ENCODE data around the gene CFAP70. TPM values are rescaled to one million over a fixed set of nuclear protein-coding genes. Genes with fewer than 3 reads are reported as not detected.

CFAP70 gene
- polyA plus RNA-seq, 1 donor from 2014 or later: 5.8 TPM

DNA sequence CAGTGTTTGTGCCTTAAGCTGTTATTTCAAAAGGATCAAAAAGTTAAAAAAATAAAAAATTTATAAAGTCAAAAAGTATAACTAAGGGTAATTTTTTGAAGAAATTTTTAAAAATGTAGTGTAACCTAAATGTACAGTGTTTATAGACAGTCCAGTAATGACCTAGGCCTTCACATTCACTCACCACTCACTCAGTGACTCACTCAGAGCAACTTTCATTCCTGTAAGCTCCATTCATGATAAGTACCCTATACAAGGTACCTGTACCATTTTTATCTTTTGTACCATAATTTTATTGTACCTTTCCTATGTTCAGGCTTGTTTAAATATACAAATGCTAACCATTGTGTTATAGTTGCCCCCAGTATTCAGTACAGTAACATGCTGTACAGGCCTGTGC, 133.1 kb downstream of the CFAP70 start:
- Histone ChIP-seq H4K20me1 (ENCODE audit: insufficient read depth) (no peaks in the 10 kb centered on the region), H3K9ac (ENCODE audit: low read length) (no peak overlapping the region), H2AFZ (ENCODE audit: low read depth, low read length) (no peak overlapping the region), H3K9me3 (ENCODE audit: low read length) (no peaks in the 10 kb centered on the region), H3F3A (ENCODE audit: insufficient read depth, low read length, poor library complexity, severe bottlenecking) (no peaks in the 10 kb centered on the region), H3K79me2 (replicated peaks; ENCODE audit: insufficient read depth, low read length) (no peaks in the 10 kb centered on the region), H3K36me3 (ENCODE audit: insufficient read depth, low read length) (peaks cover 4% of the 10 kb centered on the region), H3K27ac (ENCODE audit: low read length) (no peak overlapping the region), H3K4me3 (ENCODE audit: low read length) (no peak overlapping the region), H3K9me2 (ENCODE audit: insufficient read depth, low read length) (no peaks in the 10 kb centered on the region), H3K27me3 (ENCODE audit: insufficient read depth, low read depth, low read length) (no peaks in the 10 kb centered on the region), H3K4me2 (ENCODE audit: low read length) (no peak overlapping the region)
- TF ChIP-seq EP300 (conservative IDR thresholded peaks at IDR 0.05; ENCODE audit: poor library complexity, severe bottlenecking) (no peak), SMC3 (conservative IDR thresholded peaks at IDR 0.05; ENCODE audit: poor library complexity) (no peak), RAD21 (conservative IDR thresholded peaks at IDR 0.05) (no peak), TAF1 (IDR thresholded peaks at IDR 0.05; ENCODE audit: low read depth) (no peak), MXI1 (conservative IDR thresholded peaks at IDR 0.05; ENCODE audit: poor library complexity, severe bottlenecking) (no peak), EZH2 (IDR thresholded peaks at IDR 0.05; ENCODE audit: borderline replicate concordance, insufficient read depth, low read length, poor library complexity, severe bottlenecking) (no peak), POLR2AphosphoS5 (IDR thresholded peaks at IDR 0.05) (no peak)
- TF ChIP-seq, protein P1, sequence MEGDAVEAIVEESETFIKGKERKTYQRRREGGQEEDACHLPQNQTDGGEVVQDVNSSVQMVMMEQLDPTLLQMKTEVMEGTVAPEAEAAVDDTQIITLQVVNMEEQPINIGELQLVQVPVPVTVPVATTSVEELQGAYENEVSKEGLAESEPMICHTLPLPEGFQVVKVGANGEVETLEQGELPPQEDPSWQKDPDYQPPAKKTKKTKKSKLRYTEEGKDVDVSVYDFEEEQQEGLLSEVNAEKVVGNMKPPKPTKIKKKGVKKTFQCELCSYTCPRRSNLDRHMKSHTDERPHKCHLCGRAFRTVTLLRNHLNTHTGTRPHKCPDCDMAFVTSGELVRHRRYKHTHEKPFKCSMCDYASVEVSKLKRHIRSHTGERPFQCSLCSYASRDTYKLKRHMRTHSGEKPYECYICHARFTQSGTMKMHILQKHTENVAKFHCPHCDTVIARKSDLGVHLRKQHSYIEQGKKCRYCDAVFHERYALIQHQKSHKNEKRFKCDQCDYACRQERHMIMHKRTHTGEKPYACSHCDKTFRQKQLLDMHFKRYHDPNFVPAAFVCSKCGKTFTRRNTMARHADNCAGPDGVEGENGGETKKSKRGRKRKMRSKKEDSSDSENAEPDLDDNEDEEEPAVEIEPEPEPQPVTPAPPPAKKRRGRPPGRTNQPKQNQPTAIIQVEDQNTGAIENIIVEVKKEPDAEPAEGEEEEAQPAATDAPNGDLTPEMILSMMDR (IDR thresholded peaks at IDR 0.05; ENCODE audit: poor library complexity, severe bottlenecking): no peak
- TF ChIP-seq, protein P2, sequence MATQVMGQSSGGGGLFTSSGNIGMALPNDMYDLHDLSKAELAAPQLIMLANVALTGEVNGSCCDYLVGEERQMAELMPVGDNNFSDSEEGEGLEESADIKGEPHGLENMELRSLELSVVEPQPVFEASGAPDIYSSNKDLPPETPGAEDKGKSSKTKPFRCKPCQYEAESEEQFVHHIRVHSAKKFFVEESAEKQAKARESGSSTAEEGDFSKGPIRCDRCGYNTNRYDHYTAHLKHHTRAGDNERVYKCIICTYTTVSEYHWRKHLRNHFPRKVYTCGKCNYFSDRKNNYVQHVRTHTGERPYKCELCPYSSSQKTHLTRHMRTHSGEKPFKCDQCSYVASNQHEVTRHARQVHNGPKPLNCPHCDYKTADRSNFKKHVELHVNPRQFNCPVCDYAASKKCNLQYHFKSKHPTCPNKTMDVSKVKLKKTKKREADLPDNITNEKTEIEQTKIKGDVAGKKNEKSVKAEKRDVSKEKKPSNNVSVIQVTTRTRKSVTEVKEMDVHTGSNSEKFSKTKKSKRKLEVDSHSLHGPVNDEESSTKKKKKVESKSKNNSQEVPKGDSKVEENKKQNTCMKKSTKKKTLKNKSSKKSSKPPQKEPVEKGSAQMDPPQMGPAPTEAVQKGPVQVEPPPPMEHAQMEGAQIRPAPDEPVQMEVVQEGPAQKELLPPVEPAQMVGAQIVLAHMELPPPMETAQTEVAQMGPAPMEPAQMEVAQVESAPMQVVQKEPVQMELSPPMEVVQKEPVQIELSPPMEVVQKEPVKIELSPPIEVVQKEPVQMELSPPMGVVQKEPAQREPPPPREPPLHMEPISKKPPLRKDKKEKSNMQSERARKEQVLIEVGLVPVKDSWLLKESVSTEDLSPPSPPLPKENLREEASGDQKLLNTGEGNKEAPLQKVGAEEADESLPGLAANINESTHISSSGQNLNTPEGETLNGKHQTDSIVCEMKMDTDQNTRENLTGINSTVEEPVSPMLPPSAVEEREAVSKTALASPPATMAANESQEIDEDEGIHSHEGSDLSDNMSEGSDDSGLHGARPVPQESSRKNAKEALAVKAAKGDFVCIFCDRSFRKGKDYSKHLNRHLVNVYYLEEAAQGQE (IDR thresholded peaks at IDR 0.05; ENCODE audit: borderline replicate concordance): no peak

DNA sequence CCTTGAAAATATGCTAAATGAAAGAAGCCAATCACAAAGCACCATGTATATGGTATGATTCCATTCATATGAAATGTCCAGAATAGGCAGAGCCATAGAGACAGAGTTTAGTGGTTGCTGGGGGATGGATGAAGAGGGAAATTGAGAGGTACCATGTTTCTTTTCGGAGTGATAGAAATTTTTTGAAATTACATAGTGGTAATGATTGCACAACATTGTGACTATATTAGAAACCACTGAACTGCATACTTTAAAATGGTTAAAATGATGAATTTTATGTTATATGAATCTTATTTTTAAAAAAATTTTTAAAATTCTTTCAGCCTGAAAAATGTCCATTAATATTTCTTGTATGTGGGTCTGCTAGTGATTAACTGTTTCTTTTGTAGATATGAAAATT, 137.7 kb downstream of the CFAP70 start:
- Histone ChIP-seq H3K4me2 (ENCODE audit: low read length) (no peak overlapping the region), H2AFZ (ENCODE audit: low read depth, low read length) (no peak overlapping the region), H3K79me2 (replicated peaks; ENCODE audit: insufficient read depth, low read length) (no peaks in the 10 kb centered on the region), H3K9me3 (ENCODE audit: low read length) (no peaks in the 10 kb centered on the region), H3K9ac (ENCODE audit: low read length) (no peak overlapping the region), H3K27ac (ENCODE audit: low read length) (no peak overlapping the region), H4K20me1 (ENCODE audit: insufficient read depth) (no peaks in the 10 kb centered on the region), H3K9me2 (ENCODE audit: insufficient read depth, low read length) (no peaks in the 10 kb centered on the region), H3K27me3 (ENCODE audit: insufficient read depth, low read depth, low read length) (no peaks in the 10 kb centered on the region), H3K4me3 (ENCODE audit: low read length) (no peak overlapping the region), H3K36me3 (ENCODE audit: insufficient read depth, low read length) (peaks cover 6% of the 10 kb centered on the region), H3F3A (ENCODE audit: insufficient read depth, low read length, poor library complexity, severe bottlenecking) (no peaks in the 10 kb centered on the region)
- TF ChIP-seq, protein P2 (IDR thresholded peaks at IDR 0.05; ENCODE audit: borderline replicate concordance): no peak
- no peak for TF ChIP-seq EP300 (conservative IDR thresholded peaks at IDR 0.05; ENCODE audit: poor library complexity, severe bottlenecking)
- TF ChIP-seq POLR2AphosphoS5 (IDR thresholded peaks at IDR 0.05): no peak

Measured in neural cell (in vitro differentiated cells).